Progenitor cell of endocrine pancreas (in vitro differentiated cells): ENCODE results near the gene SGSM1. TPM values are rescaled to one million over a fixed set of nuclear protein-coding genes. Genes with fewer than 3 reads are reported as not detected.

Experiments used
- DNase-seq: peaks from one replicate; pipeline ENCODE4 v3.0.0; 2021; ENCODE audit warnings: low spot score; ENCODE audit not compliant: unreplicated experiment
- H3K27ac Mint-ChIP-seq: 2 replicates; pipeline ENCODE4 v1.8.0; 2021; ENCODE audit warnings: mild to moderate bottlenecking, moderate library complexity, mixed read lengths
- H3K27me3 Mint-ChIP-seq: 2 replicates; pipeline ENCODE4 v1.8.0; 2021; ENCODE audit warnings: mixed read lengths
- H3K36me3 Mint-ChIP-seq: 2 replicates; pipeline ENCODE4 v1.8.0; 2022; ENCODE audit warnings: mixed read lengths; ENCODE audit not compliant: insufficient read depth
- H3K4me1 Mint-ChIP-seq: 2 replicates; pipeline ENCODE4 v1.8.0; 2021; ENCODE audit warnings: low read depth, mixed read lengths
- H3K4me3 Mint-ChIP-seq: 2 replicates; pipeline ENCODE4 v1.8.0; 2021; ENCODE audit warnings: low read depth, mild to moderate bottlenecking, moderate library complexity, mixed read lengths
- H3K9me3 Mint-ChIP-seq: 2 replicates; pipeline ENCODE4 v1.8.0; 2021; ENCODE audit warnings: low read depth, mixed read lengths
- CTCF ChIP-seq: fragments of 200-600 bp; sonication (generic); IDR thresholded peaks from one replicate; pipeline ENCODE4 v1.5.0; 2021; ENCODE audit warnings: antibody characterized with exemption, mild to moderate bottlenecking; ENCODE audit not compliant: unreplicated experiment
- total RNA-seq: library from RNA; stranded (reverse); gene quantifications from 2 replicates; pipeline ENCODE4 v1.2.1, GENCODE V29; 2021

SGSM1 gene
- total RNA-seq, 1 donor from 2014 or later: 3.9 TPM

GRCh38 chr22:24876700-24877099 lies 70.7 kb downstream of the SGSM1 start:
- Mint-ChIP-seq H3K4me3 (no peak overlapping the region), H3K27me3 (peaks cover 3% of the 10 kb centered on the region), H3K27ac (no peak overlapping the region), H3K9me3 (no peaks in the 10 kb centered on the region), H3K4me1 (no peaks in the 10 kb centered on the region), H3K36me3 (no peaks in the 10 kb centered on the region)
- no peak for TF ChIP-seq CTCF
- DNase-seq: no peak

DNA sequence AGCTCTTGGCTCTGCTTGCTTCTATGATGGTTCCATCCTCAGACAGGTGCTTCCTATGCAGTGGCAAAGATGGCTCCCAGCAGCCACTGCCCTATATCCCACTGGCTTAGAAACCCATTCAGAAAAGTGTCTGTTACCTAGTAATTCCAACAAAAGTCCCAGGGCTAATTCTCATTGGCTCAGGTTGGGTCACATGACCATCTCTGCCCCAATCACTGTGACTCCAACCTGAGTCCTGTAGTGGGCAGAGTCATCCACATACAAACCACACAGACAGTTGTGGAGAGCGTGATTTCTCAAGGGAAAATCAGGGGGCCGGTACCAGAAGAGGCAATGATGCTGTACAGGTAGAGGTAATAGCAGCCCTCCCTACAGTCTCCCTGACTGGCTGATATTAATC lies 73.0 kb downstream of the SGSM1 start:
- H3K27ac Mint-ChIP-seq: no peak overlapping the region
- H3K4me3 Mint-ChIP-seq: no peak overlapping the region
- no peaks in the 10 kb centered on the region for H3K4me1 Mint-ChIP-seq
- no peaks in the 10 kb centered on the region for H3K36me3 Mint-ChIP-seq
- DNase-seq: no peak
- TF ChIP-seq CTCF: no peak
- H3K27me3 Mint-ChIP-seq: peaks cover 3% of the 10 kb centered on the region
- H3K9me3 Mint-ChIP-seq: no peaks in the 10 kb centered on the region

DNA sequence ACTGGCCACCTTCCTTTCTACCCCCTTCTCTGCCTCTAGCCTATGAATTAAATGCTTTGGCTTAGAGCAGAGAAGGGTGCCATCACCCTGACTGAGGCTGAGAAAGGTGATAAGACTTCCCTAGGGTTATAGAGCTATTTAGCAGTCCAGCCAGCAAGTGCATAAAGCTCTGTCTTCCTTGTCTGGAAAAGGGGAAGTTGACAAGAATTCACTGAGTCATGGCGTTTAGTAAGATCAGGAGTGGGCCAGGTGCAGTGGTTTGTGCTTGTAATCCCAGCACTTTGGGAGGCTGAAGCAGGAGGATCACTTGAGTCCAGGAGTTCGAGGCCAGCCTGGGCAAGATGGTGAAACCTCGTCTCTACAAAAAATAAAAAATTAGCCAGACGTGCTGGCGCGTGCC lies 77.4 kb downstream of the SGSM1 start:
- TF ChIP-seq CTCF: no peak

GRCh38 chr22:24887260-24887659 lies 81.2 kb downstream of the SGSM1 start:
- Mint-ChIP-seq H3K9me3 (no peaks in the 10 kb centered on the region), H3K27ac (no peak overlapping the region), H3K36me3 (no peaks in the 10 kb centered on the region), H3K4me1 (peaks cover 4% of the 10 kb centered on the region), H3K27me3 (peaks cover 4% of the 10 kb centered on the region), H3K4me3 (no peak overlapping the region)
- no peak for DNase-seq
- TF ChIP-seq CTCF: no peak

More for the DNA sequence above, 77.4 kb downstream of the SGSM1 start:
- DNase-seq: no peak
- Mint-ChIP-seq H3K36me3 (no peaks in the 10 kb centered on the region), H3K4me3 (no peak overlapping the region), H3K27ac (no peak overlapping the region), H3K4me1 (peaks cover 4% of the 10 kb centered on the region), H3K9me3 (no peaks in the 10 kb centered on the region), H3K27me3 (no peaks in the 10 kb centered on the region)

GRCh38 chr22:24893341-24894070 lies 87.5 kb downstream of the SGSM1 start:
- H3K27me3 Mint-ChIP-seq: peaks cover 4% of the 10 kb centered on the region
- no peak overlapping the region for H3K27ac Mint-ChIP-seq
- peaks cover 15% of the 10 kb centered on the region for H3K4me1 Mint-ChIP-seq
- DNase-seq: no peak
- H3K4me3 Mint-ChIP-seq: no peak overlapping the region
- H3K36me3 Mint-ChIP-seq: peaks cover 1% of the 10 kb centered on the region
- H3K9me3 Mint-ChIP-seq: no peaks in the 10 kb centered on the region
- no peak for TF ChIP-seq CTCF
